Measurements from ENCODE around the gene CENPL.

Gene CENPL, protein sequence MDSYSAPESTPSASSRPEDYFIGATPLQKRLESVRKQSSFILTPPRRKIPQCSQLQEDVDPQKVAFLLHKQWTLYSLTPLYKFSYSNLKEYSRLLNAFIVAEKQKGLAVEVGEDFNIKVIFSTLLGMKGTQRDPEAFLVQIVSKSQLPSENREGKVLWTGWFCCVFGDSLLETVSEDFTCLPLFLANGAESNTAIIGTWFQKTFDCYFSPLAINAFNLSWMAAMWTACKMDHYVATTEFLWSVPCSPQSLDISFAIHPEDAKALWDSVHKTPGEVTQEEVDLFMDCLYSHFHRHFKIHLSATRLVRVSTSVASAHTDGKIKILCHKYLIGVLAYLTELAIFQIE

DNA sequence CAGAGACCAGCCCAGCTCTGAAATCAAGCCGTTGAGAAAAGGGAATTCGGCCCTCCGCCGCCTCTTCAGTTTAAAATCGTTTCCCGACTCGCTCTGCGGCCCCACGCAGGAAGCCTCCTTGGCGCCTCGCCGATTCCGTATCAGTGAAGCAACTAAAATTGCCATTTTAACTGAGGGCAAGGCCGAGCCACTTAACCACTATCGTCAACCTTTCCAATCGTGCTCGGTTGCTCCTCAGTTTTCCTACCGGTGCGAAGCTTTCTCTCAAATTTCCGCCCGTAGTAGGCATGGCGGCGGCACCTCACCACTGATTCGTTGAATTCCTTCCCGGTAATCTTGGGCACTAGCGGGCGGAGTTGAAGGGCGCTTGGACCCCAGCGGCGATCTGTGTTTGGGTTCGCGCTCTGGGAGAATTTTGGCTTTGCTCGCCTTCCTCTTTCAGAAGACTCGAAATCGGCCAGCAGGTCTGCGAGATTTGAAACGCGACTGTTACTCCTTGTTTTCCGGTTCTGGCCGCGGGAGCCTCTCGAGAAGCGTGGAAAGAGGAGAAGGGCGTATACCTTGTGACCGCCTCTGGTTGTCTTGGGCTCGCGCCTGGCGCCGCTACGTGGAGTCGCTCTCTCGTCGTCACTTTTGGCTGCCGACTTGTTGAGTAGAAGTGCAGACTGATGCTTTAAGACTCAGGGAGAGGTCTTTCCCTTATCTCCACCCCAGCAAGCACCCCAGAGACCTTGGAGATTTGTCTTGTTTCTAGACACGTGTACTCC, at the start of gene CENPL, which contains the start of gene DARS2:
TSS of gene CENPL (minus strand) at position 569 of the 767 bp plus-strand sequence. CDS start 13,584 bp downstream, outside the sequence.
TSS of gene DARS2 (plus strand) at position 359 of the 767 bp plus-strand sequence. CDS start 557 bp downstream, outside the sequence.
- FAIRE-seq, result peak; percentile 70
- peak; percentile 53 for TF ChIP-seq POLR2A (IDR thresholded peaks at IDR 0.05; ENCODE audit: low read depth, low read length)
- DNase-seq (ENCODE audit: insufficient read length, low spot score), result peak; percentile 76

DNA sequence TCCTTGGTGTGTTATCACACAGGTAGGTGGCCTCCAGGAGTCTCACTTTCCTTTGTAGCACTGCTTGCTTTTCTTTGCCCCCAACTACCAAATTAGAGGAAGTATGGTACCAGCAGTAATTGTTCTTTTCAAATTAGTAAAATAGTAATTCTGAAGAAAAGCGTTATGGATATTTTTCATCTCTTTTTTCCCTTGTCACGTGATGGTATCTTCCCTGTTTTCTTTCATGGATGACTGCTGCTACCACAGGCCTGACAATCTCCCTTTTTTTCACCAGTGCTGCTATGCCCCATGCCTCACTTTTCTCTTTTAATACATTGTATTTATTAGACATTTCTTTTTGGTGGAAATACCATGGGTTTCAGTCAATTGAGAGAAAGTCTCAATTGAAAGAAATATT, 46.8 kb upstream of the CENPL start:
- no peak for FAIRE-seq

DNA sequence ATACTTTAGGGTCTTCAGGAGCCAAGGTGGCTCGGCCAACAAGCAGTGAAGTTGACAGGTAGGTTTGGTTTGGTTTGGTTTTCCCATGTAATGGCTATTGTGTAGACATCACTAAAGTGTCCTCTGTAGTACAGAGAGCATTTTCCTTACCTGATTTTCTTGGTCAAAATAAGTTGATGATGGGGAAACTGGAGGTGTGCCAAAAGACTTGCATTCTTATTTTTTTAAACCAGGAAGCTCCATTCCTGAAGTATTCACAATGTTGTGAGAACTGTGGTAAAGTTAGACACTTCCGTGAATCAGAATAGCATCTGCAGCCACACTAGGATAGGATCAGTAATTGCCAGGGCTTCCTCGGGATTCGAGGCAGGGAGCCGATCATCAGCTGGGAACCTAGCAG, 46.4 kb upstream of the CENPL start:
- DNase-seq (ENCODE audit: insufficient read length, low spot score) (no peak), FAIRE-seq (no peak)
- TF ChIP-seq POLR2A (IDR thresholded peaks at IDR 0.05; ENCODE audit: low read depth, low read length), result no peak

More for the DNA sequence above, 46.8 kb upstream of the CENPL start:
- no peak for DNase-seq (ENCODE audit: insufficient read length, low spot score)
- no peak for TF ChIP-seq POLR2A (IDR thresholded peaks at IDR 0.05; ENCODE audit: low read depth, low read length)

DNA sequence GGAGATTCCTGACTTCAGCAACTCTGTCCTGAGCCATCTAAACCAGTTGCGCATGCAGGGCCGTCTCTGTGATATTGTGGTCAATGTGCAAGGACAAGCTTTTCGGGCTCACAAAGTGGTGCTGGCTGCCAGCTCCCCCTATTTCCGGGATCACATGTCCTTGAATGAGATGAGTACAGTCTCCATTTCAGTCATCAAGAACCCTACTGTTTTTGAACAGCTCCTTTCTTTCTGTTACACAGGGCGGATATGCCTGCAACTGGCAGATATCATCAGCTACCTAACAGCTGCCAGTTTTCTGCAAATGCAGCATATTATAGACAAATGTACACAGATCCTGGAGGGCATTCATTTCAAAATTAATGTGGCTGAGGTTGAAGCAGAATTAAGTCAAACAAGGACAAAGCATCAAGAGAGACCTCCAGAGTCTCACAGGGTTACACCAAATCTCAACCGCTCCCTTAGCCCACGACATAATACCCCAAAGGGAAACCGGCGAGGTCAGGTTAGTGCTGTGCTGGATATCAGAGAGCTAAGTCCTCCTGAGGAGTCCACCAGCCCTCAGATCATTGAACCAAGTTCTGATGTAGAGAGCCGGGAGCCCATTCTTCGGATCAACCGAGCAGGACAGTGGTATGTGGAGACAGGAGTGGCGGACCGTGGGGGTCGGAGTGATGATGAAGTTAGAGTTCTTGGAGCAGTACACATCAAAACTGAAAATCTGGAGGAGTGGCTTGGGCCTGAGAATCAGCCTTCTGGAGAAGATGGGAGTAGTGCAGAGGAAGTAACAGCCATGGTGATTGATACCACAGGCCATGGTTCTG, 45.8 kb upstream of the CENPL start:
- FAIRE-seq, result no peak
- TF ChIP-seq POLR2A (IDR thresholded peaks at IDR 0.05; ENCODE audit: low read depth, low read length), result no peak
- DNase-seq (ENCODE audit: insufficient read length, low spot score), result no peak

DNA sequence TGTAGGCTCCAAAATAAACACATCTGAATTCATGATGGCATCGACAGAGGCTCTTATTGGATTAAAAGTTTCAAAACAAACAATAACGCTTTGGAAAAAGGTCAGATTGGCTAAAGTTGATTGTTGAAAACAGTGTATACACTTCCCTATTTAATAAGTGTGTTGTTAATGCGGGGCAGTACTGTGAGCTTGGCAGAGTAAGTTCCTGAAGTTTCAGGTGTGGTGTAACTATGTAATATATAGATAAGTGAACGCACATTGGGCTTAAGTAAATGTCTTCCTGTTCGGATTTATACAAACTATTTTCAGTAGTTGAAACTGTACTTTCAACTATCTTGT, 44.3 kb upstream of the CENPL start:
- DNase-seq (ENCODE audit: insufficient read length, low spot score) (no peak), FAIRE-seq (no peak)
- no peak for TF ChIP-seq POLR2A (IDR thresholded peaks at IDR 0.05; ENCODE audit: low read depth, low read length)

DNA sequence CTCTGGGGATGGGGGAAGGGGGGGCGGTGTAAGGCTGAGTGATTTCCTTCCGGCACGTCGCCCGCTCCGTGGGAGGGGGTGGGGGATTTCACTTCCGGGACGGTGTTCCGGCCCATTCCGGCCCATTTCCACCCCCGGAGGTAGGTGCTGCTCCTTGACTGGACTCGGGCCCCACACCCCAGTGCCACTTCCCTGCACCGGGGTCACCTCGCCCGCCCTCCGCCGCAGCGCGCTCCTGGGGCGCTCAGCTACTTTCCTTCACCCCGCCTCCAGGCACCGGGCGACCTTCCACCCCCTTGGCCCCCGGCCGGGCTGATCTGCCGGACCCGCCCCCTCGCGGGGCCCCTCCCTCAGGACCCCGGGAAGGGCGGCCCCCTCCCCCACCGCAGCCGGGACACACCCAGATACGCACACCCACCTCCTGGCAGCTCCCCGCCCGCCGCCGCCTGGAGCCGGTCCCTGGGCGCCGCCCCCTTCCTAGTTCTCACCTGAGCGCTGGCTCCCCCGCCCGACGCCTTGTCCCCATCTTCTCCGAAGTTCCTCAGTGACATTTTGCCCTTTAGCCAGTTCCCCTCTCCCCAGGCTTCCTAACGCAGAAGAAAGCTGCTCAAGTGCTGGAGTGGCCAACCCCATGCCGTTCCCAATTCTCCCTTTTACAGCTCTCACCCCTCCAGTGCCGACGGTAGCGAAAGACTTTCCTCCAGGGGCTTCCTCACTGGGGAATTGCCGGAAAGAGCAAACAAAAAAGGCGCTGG, 43.8 kb upstream of the CENPL start, which contains the start of gene ZBTB37:
TSS of gene ZBTB37 (plus strand) at position 115 of the 755 bp plus-strand sequence. CDS start 1,846 bp downstream, outside the sequence.
- FAIRE-seq (no peak), DNase-seq (ENCODE audit: insufficient read length, low spot score) (peak; percentile 75)
- 0 out of 2 replicates have a peak, but pooled peaks have one; percentile 33 for TF ChIP-seq POLR2A (IDR thresholded peaks at IDR 0.05; ENCODE audit: low read depth, low read length)

DNA sequence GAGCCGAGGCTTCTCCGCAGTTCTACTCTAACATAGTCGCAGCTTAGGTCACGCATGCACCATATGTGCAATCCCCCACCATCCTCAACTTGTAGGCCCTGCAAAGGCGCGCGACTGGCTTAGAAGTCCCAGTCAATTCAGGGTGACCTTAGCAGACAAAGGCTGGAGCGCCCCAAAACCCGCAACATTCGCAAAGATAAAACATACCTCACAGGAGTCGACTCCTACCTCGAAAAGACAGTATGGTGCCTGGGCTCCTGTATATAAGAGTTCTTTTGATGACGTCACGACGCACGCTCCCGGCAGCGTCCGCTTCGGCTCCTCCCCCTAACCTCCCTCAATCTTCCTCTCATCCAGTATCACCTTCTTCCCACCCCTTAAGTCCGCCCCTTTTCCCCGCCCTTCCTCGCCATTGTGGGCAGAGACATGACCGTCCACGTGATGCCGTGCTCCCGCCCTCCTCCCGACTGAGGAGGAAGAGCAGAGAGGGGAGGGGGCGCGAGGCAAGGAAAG, 43.1 kb upstream of the CENPL start, which contains the start of gene GAS5:
TSS of gene GAS5 (minus strand) at position 237 of the 513 bp plus-strand sequence.
- peak; percentile 89 for FAIRE-seq
- peak; percentile 96 for TF ChIP-seq POLR2A (IDR thresholded peaks at IDR 0.05; ENCODE audit: low read depth, low read length)
- DNase-seq (ENCODE audit: insufficient read length, low spot score), result peak; percentile 76

DNA sequence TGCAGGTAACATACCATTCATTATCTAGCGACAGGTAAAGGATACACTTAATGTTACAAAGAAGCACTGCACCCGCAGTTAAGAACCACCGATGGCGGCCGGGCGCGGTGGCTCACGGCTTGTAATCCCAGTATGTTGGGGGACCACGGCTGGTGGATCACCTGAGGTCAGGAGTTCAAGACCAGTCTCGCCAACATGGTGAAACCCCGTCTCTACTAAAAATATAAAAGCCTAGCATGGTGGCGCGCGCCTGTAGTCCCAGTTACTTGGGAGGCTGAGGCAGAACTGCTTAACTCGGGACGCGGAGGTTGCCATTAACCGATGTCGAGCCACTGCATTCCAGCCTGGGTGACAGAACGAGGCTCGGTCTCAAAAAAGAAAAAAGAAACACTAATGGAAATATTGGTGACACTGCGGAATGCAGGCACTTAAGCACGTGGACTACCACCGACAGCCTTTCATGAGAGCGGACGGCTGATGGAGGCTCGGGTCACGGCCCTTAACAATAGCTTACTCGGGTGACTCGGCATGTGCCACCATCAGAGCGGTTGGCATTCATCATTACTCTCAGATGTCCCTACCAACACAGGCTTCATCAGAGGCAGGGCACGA, 42.6 kb upstream of the CENPL start:
- TF ChIP-seq POLR2A (IDR thresholded peaks at IDR 0.05; ENCODE audit: low read depth, low read length), result 0 out of 2 replicates have a peak, but pooled peaks have one; percentile 10
- FAIRE-seq (no peak), DNase-seq (ENCODE audit: insufficient read length, low spot score) (no peak)

DNA sequence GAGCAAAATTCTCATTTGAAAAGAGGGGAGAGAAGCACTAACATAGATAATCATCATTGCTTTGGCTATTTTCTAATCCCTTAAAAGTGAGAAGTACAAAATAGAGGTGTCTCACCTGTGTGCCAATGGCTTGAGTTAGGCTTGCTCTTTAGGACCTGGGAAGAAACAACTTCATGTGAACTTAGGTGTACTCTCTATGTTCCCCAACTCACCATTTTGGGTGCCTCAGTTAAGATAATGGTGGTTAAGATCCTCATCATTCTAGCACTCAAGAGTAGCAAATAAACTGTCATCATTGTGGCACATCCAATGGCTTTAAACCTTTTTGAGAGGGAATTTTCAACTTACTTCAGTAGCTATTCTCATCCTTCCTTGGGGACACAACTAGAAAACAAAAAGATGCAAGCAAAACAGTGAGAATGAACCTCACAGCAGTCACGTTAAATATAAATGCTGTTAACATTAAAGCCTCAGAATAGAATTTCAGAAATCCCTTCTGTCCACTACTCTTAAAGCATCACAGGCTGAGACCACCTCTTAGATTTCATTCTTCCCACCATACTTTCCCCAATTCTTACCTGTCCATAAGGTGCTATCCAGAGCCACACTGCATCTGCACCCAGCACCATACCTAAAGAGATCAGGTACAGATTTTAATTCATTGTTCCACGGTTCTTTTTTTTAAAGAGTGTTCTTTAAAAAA, 41.9 kb upstream of the CENPL start:
- DNase-seq (ENCODE audit: insufficient read length, low spot score), result no peak
- no peak for TF ChIP-seq POLR2A (IDR thresholded peaks at IDR 0.05; ENCODE audit: low read depth, low read length)
- no peak for FAIRE-seq

DNA sequence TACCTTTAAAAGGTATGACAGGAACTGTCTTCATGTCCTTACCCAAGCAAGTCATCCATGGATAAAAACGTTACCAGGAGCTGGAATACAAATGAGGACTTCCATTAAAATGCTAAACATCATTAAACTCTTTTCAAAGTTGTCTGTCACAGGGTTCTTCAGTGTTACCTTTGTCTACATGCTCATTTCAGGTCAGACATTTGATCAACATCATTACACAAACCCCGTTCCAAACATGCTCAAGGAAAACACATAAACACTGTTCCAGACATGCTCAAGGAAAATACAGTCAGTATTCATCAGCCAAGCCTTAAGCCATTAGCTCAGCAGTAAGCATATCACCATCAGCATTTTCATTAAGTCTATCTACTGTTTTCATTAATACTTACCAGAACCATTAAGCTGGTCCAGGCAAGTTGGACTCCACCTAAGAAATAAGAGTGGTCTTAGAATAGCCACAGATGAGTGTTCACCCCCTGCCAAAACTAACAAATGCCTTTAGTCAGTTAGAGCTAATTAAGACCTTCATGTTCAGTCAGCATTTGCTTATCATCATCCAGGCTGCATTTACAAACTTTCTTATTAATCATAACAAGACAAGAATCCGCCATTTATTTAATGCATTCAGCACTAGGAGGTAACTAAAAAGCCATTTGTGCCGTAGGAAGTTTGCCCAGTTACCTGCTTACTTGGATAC, 40.9 kb upstream of the CENPL start:
- no peak for DNase-seq (ENCODE audit: insufficient read length, low spot score)
- TF ChIP-seq POLR2A (IDR thresholded peaks at IDR 0.05; ENCODE audit: low read depth, low read length), result no peak
- no peak for FAIRE-seq

DNA sequence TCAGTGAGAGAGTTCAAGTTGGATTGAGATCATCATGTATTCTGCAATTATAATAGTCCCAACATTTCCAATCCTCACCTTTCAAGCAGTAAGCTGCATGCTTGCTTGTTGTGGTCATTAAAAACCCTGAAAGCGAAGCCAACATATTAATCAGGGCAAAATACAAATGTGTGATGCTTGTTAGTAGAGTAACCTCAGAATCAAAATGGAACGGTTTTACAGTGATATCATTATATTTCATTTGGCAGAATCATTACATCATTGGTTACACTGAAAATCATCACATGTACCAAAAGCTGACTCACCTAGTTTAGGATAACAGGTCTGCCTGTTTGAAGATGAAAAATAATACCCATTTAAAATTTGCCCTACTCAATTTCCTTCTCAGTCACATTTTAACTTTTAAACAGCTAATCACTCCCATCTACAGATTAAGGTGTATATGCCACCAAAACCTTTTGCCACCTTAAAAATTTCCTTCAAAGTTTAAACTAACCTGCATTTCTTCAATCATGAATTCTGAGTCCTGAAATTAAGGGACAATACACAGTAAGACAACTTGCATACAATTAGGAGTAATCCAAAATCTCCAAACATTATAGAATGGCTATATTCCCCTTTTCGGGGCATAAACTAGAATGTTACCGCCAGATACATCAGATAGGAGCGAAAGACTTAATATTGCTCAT, 39.6 kb upstream of the CENPL start:
- TF ChIP-seq POLR2A (IDR thresholded peaks at IDR 0.05; ENCODE audit: low read depth, low read length), result no peak
- FAIRE-seq (no peak), DNase-seq (ENCODE audit: insufficient read length, low spot score) (no peak)

Data from H54 (cell line).